Osteoblast (primary cell): Measurements from ENCODE around the gene EPS8. TPM values are rescaled to one million over a fixed set of nuclear protein-coding genes. Genes with fewer than 3 reads are reported as not detected.

Experiments
- DNase-seq: peaks from one replicate; pipeline ENCODE4 v3.0.0; 2011; ENCODE audit warnings: low spot score, mixed read lengths; ENCODE audit not compliant: insufficient read length; ENCODE audit errors: missing footprints
- H2AFZ ChIP-seq: 2 replicates; pipeline ENCODE4 v1.6.0; 2011; ENCODE audit warnings: mild to moderate bottlenecking, low read length
- H3K27ac ChIP-seq: 2 replicates; pipeline ENCODE4 v1.5.1; 2011; ENCODE audit warnings: mild to moderate bottlenecking, low read depth, low read length, moderate library complexity
- H3K27me3 ChIP-seq: 2 replicates; pipeline ENCODE4 v1.6.0; 2012; ENCODE audit warnings: mild to moderate bottlenecking, control low read depth, inconsistent platforms, low read length, moderate library complexity; ENCODE audit not compliant: insufficient read depth
- H3K36me3 ChIP-seq: 2 replicates; pipeline ENCODE4 v1.5.1; 2011; ENCODE audit warnings: mild to moderate bottlenecking, low read length, control low read depth, moderate library complexity; ENCODE audit not compliant: insufficient read depth
- H3K4me1 ChIP-seq: 2 replicates; pipeline ENCODE4 v1.5.1; 2011; ENCODE audit warnings: mild to moderate bottlenecking, low read length, control low read depth, moderate library complexity; ENCODE audit not compliant: insufficient read depth
- H3K4me2 ChIP-seq: 2 replicates; pipeline ENCODE4 v1.6.0; 2011; ENCODE audit warnings: mild to moderate bottlenecking, low read length; ENCODE audit not compliant: insufficient read depth
- H3K4me3 ChIP-seq: fragments of 200-600 bp; sonication (generic); 3 replicates; pipeline ENCODE4 v1.5.1; 2012; ENCODE audit warnings: mild to moderate bottlenecking, low read length, inconsistent platforms; ENCODE audit not compliant: insufficient read depth
- H3K79me2 ChIP-seq: 2 replicates; pipeline ENCODE4 v1.6.0; 2012; ENCODE audit warnings: mild to moderate bottlenecking, low read length, control low read depth, inconsistent platforms; ENCODE audit not compliant: insufficient read depth
- H3K9me3 ChIP-seq: 2 replicates; pipeline ENCODE4 v1.5.1; 2011; ENCODE audit warnings: low read depth, low read length, control low read depth
- H4K20me1 ChIP-seq: 2 replicates; pipeline ENCODE4 v1.6.0; 2012; ENCODE audit warnings: mild to moderate bottlenecking, low read length, control low read depth; ENCODE audit not compliant: insufficient read depth
- CTCF ChIP-seq: IDR thresholded peaks from 2 replicates; pipeline ENCODE4 v1.5.1; 2011; ENCODE audit warnings: mild to moderate bottlenecking, low read depth, low read length, moderate library complexity; ENCODE audit errors: extremely low read depth
- total RNA-seq: library from RNA; depleted of rRNA; stranded (reverse); fragments of >200 nt; gene quantifications from 2 replicates; pipeline ENCODE4 v1.2.3, GENCODE V29; 2012

Gene EPS8
- total RNA-seq, 1 donor = 160 TPM

DNA sequence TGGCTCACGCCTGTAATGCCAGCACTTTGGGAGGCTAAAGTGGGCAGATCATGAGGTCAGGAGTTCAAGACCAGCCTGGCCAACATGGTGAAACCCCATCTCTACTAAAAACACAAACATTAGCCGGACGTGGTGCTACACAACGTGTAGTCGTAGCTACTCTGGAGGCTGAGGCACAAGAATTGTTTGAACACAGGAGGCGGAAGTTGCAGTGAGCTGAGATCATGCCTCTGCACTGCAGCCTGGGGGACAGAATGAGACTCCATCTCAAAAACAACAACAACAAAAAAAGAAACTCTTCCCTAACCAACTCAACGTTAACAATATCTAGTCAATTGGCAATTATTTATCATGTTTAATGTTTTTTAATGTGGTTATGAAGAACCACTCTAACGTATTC, 89.3 kb downstream of the EPS8 start:
- Histone ChIP-seq H3K27ac (peak overlapping the region; percentile 85), H3K36me3 (no peaks in the 10 kb centered on the region), H3K27me3 (no peaks in the 10 kb centered on the region), H3K4me1 (peaks cover 46% of the 10 kb centered on the region), H3K4me3 (no peak overlapping the region), H3K4me2 (peak overlapping the region; percentile 45), H2AFZ (no peak overlapping the region), H3K9me3 (no peaks in the 10 kb centered on the region), H3K79me2 (peaks cover 71% of the 10 kb centered on the region), H4K20me1 (no peaks in the 10 kb centered on the region)
- TF ChIP-seq CTCF = no peak
- DNase-seq = no peak

DNA sequence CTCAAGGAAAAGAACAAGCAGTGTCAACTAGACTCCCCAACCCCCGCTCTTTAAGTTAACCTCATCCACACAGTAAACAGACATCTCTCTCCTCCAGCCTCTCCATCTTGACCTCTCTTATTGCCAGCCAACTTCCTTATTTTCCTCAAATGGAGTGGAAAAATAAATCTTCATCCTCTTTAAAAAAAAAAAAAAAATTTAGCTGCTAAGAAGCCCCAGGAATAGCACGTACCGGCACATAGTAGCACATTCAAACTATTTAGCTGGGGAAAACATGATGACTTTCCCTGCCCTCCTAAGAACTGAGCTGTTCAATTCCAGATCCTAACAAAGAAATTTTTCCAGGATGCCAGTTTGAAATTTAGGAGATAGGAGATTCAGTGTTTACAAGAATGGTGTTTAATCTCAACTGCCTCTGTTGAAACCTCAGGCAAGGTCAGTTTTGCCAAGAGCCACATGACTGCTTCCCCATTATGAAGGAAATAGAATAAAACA, 90.8 kb downstream of the EPS8 start:
- H3K27me3 ChIP-seq = no peaks in the 10 kb centered on the region
- peaks cover 48% of the 10 kb centered on the region for H3K4me1 ChIP-seq
- H4K20me1 ChIP-seq = no peaks in the 10 kb centered on the region
- H3K79me2 ChIP-seq = peaks cover 72% of the 10 kb centered on the region
- H3K4me2 ChIP-seq = no peak overlapping the region
- peaks cover 3% of the 10 kb centered on the region for H3K36me3 ChIP-seq
- no peak overlapping the region for H3K4me3 ChIP-seq
- H3K27ac ChIP-seq = peak overlapping the region; percentile 85
- TF ChIP-seq CTCF = no peak
- no peak overlapping the region for H2AFZ ChIP-seq
- DNase-seq = no peak
- no peaks in the 10 kb centered on the region for H3K9me3 ChIP-seq

- Histone ChIP-seq H2AFZ (no peak overlapping the region), H4K20me1 (no peaks in the 10 kb centered on the region), H3K4me1 (peaks cover 44% of the 10 kb centered on the region), H3K27ac (no peak overlapping the region), H3K4me2 (no peak overlapping the region), H3K36me3 (peaks cover 3% of the 10 kb centered on the region), H3K27me3 (no peaks in the 10 kb centered on the region), H3K4me3 (no peak overlapping the region), H3K9me3 (no peaks in the 10 kb centered on the region), H3K79me2 (peaks cover 80% of the 10 kb centered on the region)
- no peak for DNase-seq
- TF ChIP-seq CTCF = no peak
Observed at GRCh38 chr12:15697201-15697600, 92.0 kb downstream of the EPS8 start.

- Histone ChIP-seq H3K27me3 (no peaks in the 10 kb centered on the region), H3K9me3 (no peaks in the 10 kb centered on the region), H3K27ac (peak overlapping the region; percentile 40), H3K4me1 (peaks cover 40% of the 10 kb centered on the region), H2AFZ (no peak overlapping the region), H4K20me1 (no peaks in the 10 kb centered on the region), H3K4me2 (peak overlapping the region; percentile 17), H3K4me3 (no peak overlapping the region), H3K36me3 (peaks cover 3% of the 10 kb centered on the region), H3K79me2 (peaks cover 98% of the 10 kb centered on the region)
- no peak for TF ChIP-seq CTCF
- peak; percentile 19 for DNase-seq
Observed at GRCh38 chr12:15693228-15693911, 95.8 kb downstream of the EPS8 start.
